NB4 (cell line): Measurements from ENCODE around the gene NUTF2.

Experiments
- POLR2A ChIP-seq: IDR thresholded peaks from 2 replicates; pipeline ENCODE4 v1.6.1; 2011; ENCODE audit warnings: mild to moderate bottlenecking; ENCODE audit not compliant: insufficient read length; ENCODE audit errors: extremely low read depth
- TF ChIP-seq, protein P1 (sequence below): IDR thresholded peaks from one replicate; pipeline ENCODE4 v1.5.1; 2012; ENCODE audit warnings: low read depth, low read length

DNA sequence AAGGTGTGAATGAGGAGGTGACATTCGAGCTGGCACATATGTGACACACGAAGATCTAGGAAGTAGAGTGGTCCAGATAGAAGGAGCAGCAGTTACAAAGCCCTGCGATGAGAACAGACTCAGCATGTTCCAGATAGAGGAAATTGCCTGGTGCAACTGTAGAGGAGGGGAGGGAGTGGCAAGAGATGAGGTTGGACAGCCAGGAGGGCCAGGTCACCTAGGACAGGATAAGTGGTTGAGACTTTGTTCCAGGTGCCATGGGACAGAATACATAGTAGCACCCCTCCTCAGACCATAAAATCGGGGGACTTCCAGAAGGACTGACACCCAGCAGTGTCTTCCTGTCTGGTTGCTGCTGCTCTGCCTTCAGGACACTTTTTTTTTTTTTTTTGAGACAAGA lies 11.8 kb downstream of the NUTF2 start:
- TF ChIP-seq, protein P1, sequence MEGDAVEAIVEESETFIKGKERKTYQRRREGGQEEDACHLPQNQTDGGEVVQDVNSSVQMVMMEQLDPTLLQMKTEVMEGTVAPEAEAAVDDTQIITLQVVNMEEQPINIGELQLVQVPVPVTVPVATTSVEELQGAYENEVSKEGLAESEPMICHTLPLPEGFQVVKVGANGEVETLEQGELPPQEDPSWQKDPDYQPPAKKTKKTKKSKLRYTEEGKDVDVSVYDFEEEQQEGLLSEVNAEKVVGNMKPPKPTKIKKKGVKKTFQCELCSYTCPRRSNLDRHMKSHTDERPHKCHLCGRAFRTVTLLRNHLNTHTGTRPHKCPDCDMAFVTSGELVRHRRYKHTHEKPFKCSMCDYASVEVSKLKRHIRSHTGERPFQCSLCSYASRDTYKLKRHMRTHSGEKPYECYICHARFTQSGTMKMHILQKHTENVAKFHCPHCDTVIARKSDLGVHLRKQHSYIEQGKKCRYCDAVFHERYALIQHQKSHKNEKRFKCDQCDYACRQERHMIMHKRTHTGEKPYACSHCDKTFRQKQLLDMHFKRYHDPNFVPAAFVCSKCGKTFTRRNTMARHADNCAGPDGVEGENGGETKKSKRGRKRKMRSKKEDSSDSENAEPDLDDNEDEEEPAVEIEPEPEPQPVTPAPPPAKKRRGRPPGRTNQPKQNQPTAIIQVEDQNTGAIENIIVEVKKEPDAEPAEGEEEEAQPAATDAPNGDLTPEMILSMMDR = no peak
- no peak for TF ChIP-seq POLR2A
